Endothelial cell (in vitro differentiated cells): ENCODE data around the gene FAM53B. TPM values are rescaled to one million over a fixed set of nuclear protein-coding genes. Genes with fewer than 3 reads are reported as not detected.

Source experiments
- DNase-seq: peaks from one replicate; pipeline ENCODE4 v3.0.0; 2021; ENCODE audit warnings: low spot score
- H3K27ac Mint-ChIP-seq: one replicate; pipeline ENCODE4 v1.8.0; 2021; ENCODE audit warnings: mixed read lengths, inconsistent platforms; ENCODE audit not compliant: unreplicated experiment
- H3K27me3 Mint-ChIP-seq: one replicate; pipeline ENCODE4 v1.8.0; 2021; ENCODE audit warnings: mild to moderate bottlenecking, moderate library complexity, mixed read lengths, inconsistent platforms; ENCODE audit not compliant: unreplicated experiment
- H3K36me3 Mint-ChIP-seq: one replicate; pipeline ENCODE4 v1.8.0; 2021; ENCODE audit warnings: mild to moderate bottlenecking, low read depth, mixed read lengths, inconsistent platforms; ENCODE audit not compliant: unreplicated experiment
- H3K4me1 Mint-ChIP-seq: one replicate; pipeline ENCODE4 v1.8.0; 2021; ENCODE audit warnings: mild to moderate bottlenecking, mixed read lengths, inconsistent platforms; ENCODE audit not compliant: unreplicated experiment
- H3K4me3 Mint-ChIP-seq: one replicate; pipeline ENCODE4 v1.8.0; 2021; ENCODE audit warnings: mild to moderate bottlenecking, mixed read lengths, inconsistent platforms; ENCODE audit not compliant: unreplicated experiment
- H3K9me3 Mint-ChIP-seq: one replicate; pipeline ENCODE4 v1.8.0; 2021; ENCODE audit warnings: mixed read lengths, inconsistent platforms; ENCODE audit not compliant: unreplicated experiment
- CTCF ChIP-seq: fragments of 200-600 bp; sonication (generic); IDR thresholded peaks from one replicate; pipeline ENCODE4 v1.5.0; 2021; ENCODE audit warnings: antibody characterized with exemption; ENCODE audit not compliant: unreplicated experiment
- total RNA-seq: library from RNA; stranded (reverse); fragmentation: NEBNext Ultra II Directional; extraction: Animal tissue kit (Norgen Biotek cat#: 25700); gene quantifications from one replicate; pipeline ENCODE4 v1.2.1, GENCODE V29; 2021; ENCODE audit not compliant: unreplicated experiment

The FAM53B gene
- total RNA-seq, 1 donor from 2014 or later = 21.0 TPM

DNA sequence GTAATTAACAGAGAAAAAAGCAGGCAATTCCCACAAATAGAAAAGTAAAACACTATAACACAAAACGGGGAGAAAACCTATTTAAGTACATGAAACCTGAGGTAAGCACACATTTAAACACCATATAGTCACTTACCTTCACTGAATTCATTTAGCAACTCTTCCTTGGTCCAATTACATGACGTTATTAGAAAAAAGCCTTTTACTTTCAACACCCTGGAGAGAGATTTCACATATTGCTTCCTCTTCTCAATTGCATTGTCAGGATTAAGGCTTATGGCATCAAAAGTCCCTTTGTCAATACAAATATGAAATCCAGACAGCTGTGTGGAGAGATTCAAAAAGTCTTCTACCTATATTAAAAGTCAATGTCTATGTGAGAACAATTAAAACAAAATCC is 21.1 kb upstream of the FAM53B start:
- Mint-ChIP-seq H3K4me1 (peaks cover 11% of the 10 kb centered on the region), H3K9me3 (no peaks in the 10 kb centered on the region), H3K27ac (no peak overlapping the region), H3K36me3 (peaks cover 4% of the 10 kb centered on the region), H3K4me3 (no peak overlapping the region), H3K27me3 (no peaks in the 10 kb centered on the region)
- TF ChIP-seq CTCF = no peak
- no peak for DNase-seq

GRCh38 chr10:124763267-124763666 is 19.1 kb upstream of the FAM53B start:
- Mint-ChIP-seq H3K27me3 (no peaks in the 10 kb centered on the region), H3K27ac (no peak overlapping the region), H3K4me1 (peaks cover 11% of the 10 kb centered on the region), H3K36me3 (peaks cover 4% of the 10 kb centered on the region), H3K9me3 (no peaks in the 10 kb centered on the region), H3K4me3 (no peak overlapping the region)
- DNase-seq = no peak
- TF ChIP-seq CTCF = no peak

DNA sequence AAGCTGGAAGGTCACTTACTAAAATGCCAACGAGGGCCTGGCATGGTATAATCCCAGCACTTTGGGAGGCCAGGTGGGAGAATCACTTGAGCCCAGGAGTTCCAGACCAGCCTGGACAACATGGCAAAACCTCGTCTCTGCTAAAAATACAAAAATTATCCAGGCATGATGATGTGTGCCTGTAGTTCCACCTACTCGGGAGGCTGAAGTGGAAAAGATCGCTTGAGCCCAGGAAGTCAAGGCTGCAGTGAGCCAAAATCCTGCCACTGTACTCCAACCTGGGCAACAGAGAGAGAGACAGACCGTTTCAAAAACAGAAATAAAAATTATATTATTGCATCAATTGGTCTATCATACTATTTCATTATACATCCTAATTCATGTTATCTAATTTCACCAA is 18.1 kb upstream of the FAM53B start:
- Mint-ChIP-seq H3K4me1 (peaks cover 14% of the 10 kb centered on the region), H3K27me3 (peaks cover 2% of the 10 kb centered on the region)

GRCh38 chr10:124756156-124756903 is 12.2 kb upstream of the FAM53B start:
- no peak for DNase-seq
- Mint-ChIP-seq H3K27ac (no peak overlapping the region), H3K4me1 (peaks cover 18% of the 10 kb centered on the region), H3K27me3 (peaks cover 2% of the 10 kb centered on the region), H3K4me3 (no peak overlapping the region), H3K9me3 (no peaks in the 10 kb centered on the region), H3K36me3 (no peaks in the 10 kb centered on the region)
- TF ChIP-seq CTCF = no peak

More for the DNA sequence above, 18.1 kb upstream of the FAM53B start:
- Mint-ChIP-seq H3K9me3 (no peaks in the 10 kb centered on the region), H3K36me3 (no peaks in the 10 kb centered on the region), H3K4me3 (no peak overlapping the region), H3K27ac (no peak overlapping the region)
- no peak for TF ChIP-seq CTCF
- no peak for DNase-seq

- H3K36me3 Mint-ChIP-seq = no peaks in the 10 kb centered on the region
- H3K9me3 Mint-ChIP-seq = no peaks in the 10 kb centered on the region
- no peak for TF ChIP-seq CTCF
- no peak overlapping the region for H3K27ac Mint-ChIP-seq
- H3K4me3 Mint-ChIP-seq = no peak overlapping the region
- no peak for DNase-seq
- H3K27me3 Mint-ChIP-seq = peaks cover 2% of the 10 kb centered on the region
- H3K4me1 Mint-ChIP-seq = peaks cover 10% of the 10 kb centered on the region
These were observed 11.4 kb upstream of the FAM53B start for GRCh38 chr10:124755581-124755980.
